NCI-H146 (cell line): ENCODE results near the gene LRP2.
"Not testable (repeated sequence)": the region's sequence is repeated elsewhere in the genome, so short reads cannot be mapped to it uniquely, and the experiment has no call there.

Experiments used
- DNase-seq: peaks from one replicate; lab custom pipeline; 2025; lab: John Stamatoyannopoulos, UW

LRP2 gene

DNA sequence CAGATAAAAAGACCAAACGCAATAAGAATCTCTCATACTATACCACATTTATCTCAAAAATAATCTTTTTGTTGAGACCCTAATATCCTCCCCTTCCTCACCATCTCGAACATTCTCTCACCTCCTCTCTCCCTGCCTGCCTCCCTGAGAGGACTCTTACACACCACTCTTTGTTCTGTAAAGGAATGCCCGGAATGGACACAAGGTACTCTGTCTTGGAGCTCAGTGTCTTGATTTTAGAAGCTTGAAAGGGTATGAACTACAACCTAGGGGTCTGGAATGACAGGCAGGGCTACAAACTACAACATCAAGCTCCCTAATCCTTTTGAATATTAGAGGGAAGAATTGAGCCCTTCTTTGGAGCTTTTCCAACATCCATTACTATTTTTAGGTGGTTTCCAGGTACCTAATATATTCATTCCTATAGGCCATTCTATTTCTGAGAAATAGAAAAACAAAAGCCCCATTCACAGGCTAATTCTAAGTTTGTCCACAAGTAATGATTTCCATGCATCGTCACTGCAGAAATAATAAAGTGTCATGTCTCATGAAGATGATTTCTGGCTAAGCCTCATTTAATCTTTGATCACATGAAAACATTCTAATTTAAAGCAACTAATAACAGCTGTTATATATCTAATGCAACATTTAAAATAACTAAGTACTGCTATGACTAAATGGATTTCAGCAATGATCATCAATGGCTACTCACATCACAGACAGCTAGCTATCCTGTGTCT, 60.6 kb downstream of the LRP2 start:
- DNase-seq = no peak

GRCh38 chr2:169300636-169301530, 61.5 kb downstream of the LRP2 start:
- no peak for DNase-seq

- DNase-seq = no peak
Observed at GRCh38 chr2:169298007-169298406, 64.3 kb downstream of the LRP2 start.

DNA sequence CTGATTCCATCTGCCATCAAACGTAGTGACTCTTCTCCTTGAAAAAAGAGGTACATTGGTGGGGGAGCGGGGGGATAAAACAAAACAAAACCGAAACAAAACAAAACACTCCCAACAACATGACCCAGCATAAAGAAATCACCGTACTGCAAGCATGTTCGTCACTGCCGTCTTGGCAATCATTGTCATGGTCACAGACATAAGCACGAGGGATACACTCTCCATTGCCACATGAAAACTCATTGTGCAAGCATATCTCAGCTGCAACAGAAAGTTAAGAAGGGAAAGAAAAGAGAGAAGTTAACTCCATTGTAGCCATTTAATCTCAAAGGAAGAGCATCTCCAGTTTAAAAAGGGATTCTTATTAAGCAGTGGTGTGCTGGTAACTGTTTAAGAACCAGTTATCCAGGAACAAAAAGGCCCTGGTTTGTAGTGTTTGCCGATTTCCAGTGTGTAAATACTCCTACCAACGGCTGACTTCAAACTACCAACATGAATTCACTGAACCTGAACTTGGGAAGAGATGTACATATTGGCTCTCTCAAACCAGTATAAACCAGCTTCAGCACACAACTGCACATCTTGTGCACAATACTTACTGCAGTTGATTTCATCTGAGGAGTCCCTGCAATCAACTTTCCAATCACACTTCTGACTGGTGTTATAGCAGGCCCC, 68.2 kb downstream of the LRP2 start:
- no peak for DNase-seq

GRCh38 chr2:169291517-169291916, 70.8 kb downstream of the LRP2 start:
- DNase-seq = no peak

DNA sequence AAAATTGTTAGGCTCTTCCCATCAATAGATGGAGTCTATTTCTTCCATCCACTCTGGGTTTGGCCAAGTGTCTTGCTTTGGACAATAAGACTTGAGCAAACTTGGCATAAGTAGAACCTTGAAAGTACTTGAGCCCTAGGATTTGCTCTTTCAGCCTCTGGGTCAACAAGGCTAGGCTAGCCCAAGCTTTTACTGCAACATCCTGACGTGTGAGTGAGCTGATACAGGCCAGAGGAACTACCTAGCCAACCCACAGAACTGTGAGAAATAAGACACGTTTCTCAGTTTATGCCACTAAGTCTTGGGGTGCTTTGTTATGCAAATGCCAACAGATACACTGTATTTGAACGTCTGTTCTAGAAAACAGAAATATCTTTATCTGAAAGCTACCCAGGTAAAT, 71.9 kb downstream of the LRP2 start:
- no peak for DNase-seq

- DNase-seq = no peak
Observed at GRCh38 chr2:169287666-169288065, 74.7 kb downstream of the LRP2 start.

DNA sequence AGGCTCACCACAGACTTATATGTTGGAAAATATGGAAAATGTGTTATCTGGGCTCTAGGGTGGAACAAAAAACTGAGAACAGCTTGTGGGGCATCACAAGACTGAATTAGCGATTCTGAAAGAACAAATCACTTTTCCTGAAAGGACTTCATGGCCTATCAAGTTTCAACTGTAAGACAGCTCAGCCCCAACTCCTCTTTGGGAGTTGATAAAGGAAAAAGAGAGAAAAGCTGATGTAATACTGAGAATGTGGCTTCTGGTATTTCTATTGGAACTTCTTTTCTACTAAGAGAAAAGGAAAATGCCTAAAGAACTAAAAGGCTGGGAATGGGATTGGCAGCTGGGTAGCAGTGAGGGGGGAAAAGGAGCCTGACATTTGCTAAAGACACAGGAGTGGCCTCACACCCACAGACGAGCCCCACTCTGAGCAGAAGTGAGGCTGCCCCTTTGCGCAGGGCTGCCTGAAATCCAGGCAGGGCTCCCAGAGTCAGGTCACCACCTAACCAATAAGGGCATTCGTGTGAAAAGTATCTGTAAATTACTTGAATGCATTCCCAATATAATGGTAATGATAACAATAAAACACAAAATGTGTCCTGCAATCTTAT, 75.6 kb downstream of the LRP2 start:
- no peak for DNase-seq

- DNase-seq = no peak
Observed at GRCh38 chr2:169285531-169286235, 76.7 kb downstream of the LRP2 start.

DNA sequence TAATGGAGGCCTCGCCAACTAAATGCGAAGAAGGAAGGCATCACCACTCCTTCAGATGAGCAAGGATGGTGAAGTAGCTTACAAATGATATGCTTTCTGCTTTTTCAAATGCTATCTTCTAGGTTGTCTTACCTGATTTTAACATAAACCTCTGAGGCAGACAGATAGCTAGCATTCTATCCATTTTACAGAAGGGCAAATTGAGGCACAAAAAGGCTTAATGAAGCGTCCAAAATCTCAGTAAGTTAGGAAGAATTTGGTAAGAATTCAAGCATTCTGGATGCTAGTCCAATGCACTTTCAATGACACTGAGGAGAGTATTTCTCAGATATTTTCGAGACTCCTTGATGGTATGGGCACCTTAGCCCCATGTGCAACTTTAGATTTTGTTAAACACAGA, 81.8 kb downstream of the LRP2 start:
- DNase-seq = no peak

DNA sequence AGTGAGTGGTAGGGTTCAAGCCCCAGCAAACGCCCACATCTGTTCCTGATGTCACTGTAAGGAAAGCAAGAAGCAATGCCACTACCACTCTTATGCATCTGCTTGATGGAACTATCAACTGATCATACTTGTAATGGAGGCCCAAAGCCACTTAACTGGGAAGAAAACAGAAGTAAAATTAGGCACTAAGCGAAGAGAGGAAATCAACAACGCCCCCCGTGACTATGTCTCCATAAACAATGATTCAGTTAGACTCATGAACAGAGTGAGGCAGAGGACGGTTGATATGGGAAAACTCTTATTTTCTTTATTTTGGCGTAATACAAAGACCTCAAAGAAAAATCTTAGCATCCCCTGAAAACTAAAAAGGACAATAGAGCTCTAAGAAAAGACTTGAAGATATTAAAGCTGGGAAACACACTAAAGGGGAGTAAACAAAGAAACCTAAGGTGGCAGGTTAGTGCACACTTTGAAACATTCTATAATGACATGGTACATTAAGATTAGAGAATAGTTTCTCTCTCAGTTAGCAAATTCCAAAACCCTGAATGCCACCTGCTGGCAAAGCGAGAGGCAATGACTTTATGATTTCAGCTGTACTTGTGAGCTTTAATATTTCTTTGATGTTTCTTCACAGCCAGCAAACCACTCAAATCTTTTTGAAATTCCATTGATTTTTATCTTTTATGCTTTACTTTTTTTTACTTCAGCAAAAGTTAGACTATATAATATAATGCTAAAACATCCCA, 86.5 kb downstream of the LRP2 start:
- DNase-seq = no peak

DNA sequence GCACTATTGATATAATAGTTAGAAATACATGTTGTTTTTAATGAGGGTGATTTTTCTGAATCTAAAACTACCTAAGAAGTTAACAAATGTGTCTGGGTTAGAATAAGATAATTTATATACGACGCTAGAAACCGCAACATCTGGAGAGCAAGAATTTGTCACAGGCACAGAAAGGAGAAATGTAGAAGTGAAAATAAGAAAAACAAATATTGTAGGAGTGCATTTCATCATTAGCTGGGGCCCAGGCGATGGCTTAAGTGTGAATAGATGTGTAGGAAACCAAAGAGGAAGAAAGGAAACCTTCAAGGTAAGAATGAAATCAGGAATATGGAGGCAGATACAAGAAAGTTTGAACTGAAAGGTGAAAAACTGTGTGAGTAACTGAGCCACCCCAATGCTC, 90.3 kb downstream of the LRP2 start:
- no peak for DNase-seq

DNA sequence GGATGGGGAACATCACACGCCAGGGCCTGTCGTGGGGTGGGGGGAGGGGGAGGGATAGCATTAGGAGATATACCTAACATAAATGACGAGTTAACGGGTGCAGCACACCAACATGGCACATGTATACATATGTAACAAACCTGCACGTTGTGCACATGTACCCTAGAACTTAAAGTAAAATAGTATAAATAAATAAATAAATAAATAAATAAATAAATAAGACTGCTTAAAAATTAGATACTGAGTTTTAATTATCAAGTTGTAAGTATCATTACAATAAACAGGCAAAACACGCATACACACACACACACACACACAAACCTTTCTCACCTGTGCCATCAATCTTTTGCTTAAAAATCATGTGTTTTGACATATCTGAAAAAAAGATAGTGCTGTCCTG, 91.8 kb downstream of the LRP2 start:
- not testable (repeated sequence) for DNase-seq

- no peak for DNase-seq
Observed at GRCh38 chr2:169265591-169265990, 96.7 kb downstream of the LRP2 start.

DNA sequence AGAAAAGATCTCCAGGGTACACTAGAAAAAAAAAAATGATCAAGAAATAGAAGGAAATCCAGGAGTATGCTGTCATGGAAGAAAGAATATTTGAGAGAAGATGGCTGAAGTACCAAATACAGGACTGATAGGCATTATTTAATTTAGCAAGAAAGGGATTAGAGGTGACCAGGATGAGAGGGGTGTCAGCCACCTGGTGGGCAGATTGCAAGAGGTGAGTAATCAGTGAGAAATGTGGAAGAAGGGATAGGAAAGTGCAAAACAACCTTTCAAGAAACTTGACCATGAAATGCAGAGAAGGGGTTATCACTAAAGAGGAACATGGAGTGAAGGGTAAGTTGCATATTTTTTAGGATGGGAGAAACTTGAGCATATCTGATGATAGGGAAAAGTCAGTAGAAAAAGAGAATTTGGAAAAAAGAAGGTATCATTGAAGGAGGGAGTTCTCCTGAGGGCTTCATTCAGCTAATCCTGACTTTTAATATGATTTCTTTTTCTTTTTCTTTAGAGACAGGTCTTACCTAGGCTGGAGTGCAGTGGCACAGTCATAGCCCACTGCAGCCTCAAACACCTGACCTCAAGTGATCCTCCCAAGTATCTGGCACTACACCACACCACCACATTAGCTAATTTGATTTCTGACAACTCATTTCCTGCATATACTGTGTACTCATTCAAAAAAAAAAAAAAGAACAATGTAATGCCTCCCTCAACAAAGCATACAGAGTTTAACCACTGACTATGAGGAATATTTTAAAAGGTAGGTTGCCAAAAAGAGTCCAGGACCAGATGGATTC, 101.3 kb downstream of the LRP2 start:
- no peak for DNase-seq

DNA sequence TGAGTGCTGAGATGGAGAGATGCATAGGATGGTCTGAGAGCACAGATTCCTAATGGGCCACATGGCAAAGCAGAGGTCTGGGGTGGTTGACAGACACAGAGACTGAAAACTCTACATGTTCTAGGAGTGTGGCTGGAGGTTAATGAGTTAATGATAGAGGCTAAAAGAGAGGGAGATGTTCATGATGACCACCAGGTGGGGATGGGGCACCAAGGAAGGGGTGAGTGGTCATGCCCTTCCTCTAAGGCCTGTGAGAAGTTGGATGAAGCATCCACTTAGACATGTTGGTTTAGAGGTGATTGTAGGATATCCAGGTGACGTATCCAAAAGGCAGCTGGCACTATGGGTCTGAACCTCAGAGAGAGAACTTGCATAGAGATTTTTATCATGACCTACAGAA, 102.1 kb downstream of the LRP2 start:
- no peak for DNase-seq

DNA sequence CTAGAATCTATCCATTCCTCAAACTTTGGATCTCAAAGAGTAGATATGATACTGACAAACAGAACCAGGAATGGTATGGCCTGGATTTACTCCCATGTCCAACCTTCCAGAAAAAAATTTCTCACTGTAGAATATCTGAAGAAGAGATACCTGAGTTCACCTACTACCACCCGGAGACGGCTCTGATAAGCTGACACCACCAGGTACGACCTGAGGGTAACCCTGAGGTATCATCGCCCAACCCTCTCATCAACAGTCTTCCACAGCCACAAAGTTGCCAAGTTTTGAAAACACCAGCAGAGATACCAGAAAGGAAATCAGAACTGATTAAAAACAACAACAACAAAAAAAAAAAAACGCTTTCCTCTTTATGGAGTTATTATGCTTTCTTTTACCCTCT, 102.9 kb downstream of the LRP2 start:
- DNase-seq = no peak

DNA sequence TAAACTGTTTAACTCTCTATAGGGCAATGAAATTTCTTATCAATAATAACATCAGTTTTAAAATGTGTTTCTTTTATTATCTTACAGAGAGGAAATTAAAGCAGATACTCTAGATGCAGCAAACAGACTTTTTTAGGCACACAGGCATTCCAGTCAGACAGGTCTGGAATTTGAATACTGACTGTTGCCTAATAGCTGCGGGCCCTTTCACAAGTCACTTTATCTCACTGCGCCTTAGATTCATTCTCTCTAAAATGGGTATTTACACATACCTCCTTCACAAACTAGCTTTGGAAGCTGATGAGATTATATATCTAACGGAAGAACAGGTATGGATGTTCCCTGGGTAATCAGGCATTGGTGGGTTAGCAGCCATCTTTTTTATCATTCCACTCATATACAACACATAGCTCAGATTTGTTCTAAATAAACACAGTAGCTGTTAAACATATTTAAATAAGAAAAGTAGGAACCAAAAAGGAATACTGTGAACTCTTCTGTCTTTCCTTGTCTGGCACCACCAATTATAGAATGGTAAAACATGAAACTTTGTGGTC, 104.2 kb downstream of the LRP2 start:
- no peak for DNase-seq

DNA sequence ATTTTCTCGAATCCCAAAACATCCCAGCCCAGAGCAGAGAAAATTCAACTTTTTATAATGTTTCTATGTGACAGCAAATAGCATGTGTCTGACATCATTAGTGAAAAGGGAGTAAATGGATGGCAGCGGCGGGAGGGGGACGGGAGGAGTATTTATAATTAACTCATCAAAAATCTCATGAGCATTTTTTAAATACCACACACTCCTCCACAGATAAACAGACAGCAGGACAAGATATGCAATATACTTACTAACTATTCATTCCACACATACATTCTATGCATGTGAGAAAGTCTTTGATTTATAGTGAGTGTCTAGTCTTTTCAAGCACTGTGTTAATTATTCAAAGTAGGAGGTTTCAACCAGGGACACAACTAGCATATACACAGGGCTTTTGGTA, 107.6 kb downstream of the LRP2 start:
- DNase-seq = no peak

- DNase-seq = no peak
Observed at GRCh38 chr2:169247211-169247610, 115.1 kb downstream of the LRP2 start.
